Sigmoid colon (tissue), 4 donors: ENCODE data around the gene CTTN.

ENCODE experiments used
- POLR2A ChIP-seq, 2 donors: fragments of 450-650 bp; IDR thresholded peaks; one replicate each; pipeline ENCODE4 v1.6.1; 2016; ENCODE audit warnings: antibody characterized with exemption in 2 of 2, mild to moderate bottlenecking in 2 of 2, moderate library complexity in 2 of 2
- POLR2AphosphoS5 ChIP-seq, 4 donors: sonication (generic); formaldehyde crosslinking; IDR thresholded peaks; one replicate each; pipeline ENCODE4 v1.6.1; 2017; ENCODE audit warnings: antibody characterized with exemption in 4 of 4
- TF ChIP-seq, protein P1 (sequence below), 4 experiments: fragments of 450-650 bp in 3 of 4; fragments of 200-600 bp in 1 of 4; IDR thresholded peaks; one replicate each; pipeline ENCODE4 v1.5.1; 2016 to 2019; ENCODE audit warnings: antibody characterized with exemption in 4 of 4, mild to moderate bottlenecking in 3 of 4, moderate library complexity in 2 of 4

DNA sequence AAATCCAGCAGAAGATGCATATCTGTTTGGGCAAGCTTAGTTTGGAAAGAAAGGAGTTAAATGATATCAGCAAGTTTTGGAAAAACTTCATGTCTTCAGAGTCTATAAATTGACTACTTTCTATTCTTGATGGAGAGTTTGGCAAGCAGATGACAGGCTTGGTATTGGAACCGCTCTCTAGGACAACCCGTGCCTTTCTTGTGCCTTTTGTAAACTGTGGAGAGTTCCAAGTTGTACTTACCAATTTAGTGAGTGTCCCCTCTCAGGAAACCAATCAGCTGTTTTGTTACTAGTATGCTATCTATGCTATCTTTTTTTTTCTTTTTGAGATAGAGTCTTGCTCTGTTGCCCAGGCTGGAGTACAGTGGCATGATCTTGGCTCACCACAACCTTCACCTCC lies 43.7 kb upstream of the CTTN start:
- TF ChIP-seq, protein P1, sequence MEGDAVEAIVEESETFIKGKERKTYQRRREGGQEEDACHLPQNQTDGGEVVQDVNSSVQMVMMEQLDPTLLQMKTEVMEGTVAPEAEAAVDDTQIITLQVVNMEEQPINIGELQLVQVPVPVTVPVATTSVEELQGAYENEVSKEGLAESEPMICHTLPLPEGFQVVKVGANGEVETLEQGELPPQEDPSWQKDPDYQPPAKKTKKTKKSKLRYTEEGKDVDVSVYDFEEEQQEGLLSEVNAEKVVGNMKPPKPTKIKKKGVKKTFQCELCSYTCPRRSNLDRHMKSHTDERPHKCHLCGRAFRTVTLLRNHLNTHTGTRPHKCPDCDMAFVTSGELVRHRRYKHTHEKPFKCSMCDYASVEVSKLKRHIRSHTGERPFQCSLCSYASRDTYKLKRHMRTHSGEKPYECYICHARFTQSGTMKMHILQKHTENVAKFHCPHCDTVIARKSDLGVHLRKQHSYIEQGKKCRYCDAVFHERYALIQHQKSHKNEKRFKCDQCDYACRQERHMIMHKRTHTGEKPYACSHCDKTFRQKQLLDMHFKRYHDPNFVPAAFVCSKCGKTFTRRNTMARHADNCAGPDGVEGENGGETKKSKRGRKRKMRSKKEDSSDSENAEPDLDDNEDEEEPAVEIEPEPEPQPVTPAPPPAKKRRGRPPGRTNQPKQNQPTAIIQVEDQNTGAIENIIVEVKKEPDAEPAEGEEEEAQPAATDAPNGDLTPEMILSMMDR (IDR thresholded peaks at IDR 0.05) = no peak
- no peak for TF ChIP-seq POLR2A (IDR thresholded peaks at IDR 0.05)
- TF ChIP-seq POLR2AphosphoS5 (IDR thresholded peaks at IDR 0.05) = no peak
